T47D (cell line): ENCODE measurements around the gene KCNS1.
A peak's percentile ranks its signal among the peaks of the same experiment; 100 is the strongest.
"Not testable (repeated sequence)": the region's sequence is repeated elsewhere in the genome, so short reads cannot be mapped to it uniquely, and the experiment has no call there.

ENCODE experiments used
- DNase-seq, 2 experiments: peaks; one replicate each; pipeline versions ENCODE4 v3.0.0 to v3.0.0-alpha.2; 2011 to 2012; ENCODE audit warnings: low read depth in 1 of 2, low spot score in 1 of 2
- JUND ChIP-seq: IDR thresholded peaks from 2 replicates; pipeline ENCODE4 v1.6.1; 2012; ENCODE audit warnings: low read depth
- in situ Hi-C: cut with HindIII; loops from 2 replicates; pipeline ENCODE4 v1.10.0; 2016; ENCODE audit warnings: low sequenced_read_pairs, low pct_unique_long_range_greater_than_20kb

KCNS1 gene

GRCh38 chr20:45100563-45101245 is at the start of gene KCNS1:
KCNS1 (minus strand) TSS chr20:45101127; CDS start chr20:45099236, 1,891 bp downstream.
- TF ChIP-seq JUND, result no peak
- no peak for DNase-seq
- in situ Hi-C loops, result no loop called here

- in situ Hi-C loops, result no loop called here
Observed at GRCh38 chr20:45149062-45149461, 48.1 kb upstream of the KCNS1 start.

GRCh38 chr20:45140836-45141235 is 39.9 kb upstream of the KCNS1 start:
- no peak for TF ChIP-seq JUND
- DNase-seq, result no peak
- in situ Hi-C loops, result no loop called here

More at GRCh38 chr20:45149062-45149461, 48.1 kb upstream of the KCNS1 start:
- TF ChIP-seq JUND, result no peak
- DNase-seq, result no peak

- DNase-seq, in situ Hi-C loops: not testable (repeated sequence)
Observed at GRCh38 chr20:45139733-45140375, 38.9 kb upstream of the KCNS1 start.

GRCh38 chr20:45138561-45139300 is 37.8 kb upstream of the KCNS1 start:
- TF ChIP-seq JUND, result no peak
- peak in 1 of 2 experiments; percentile 56 for DNase-seq
- in situ Hi-C loops, result no loop called here

GRCh38 chr20:45136911-45137310 is 36.0 kb upstream of the KCNS1 start:
- no peak for DNase-seq
- in situ Hi-C loops, result no loop called here
- no peak for TF ChIP-seq JUND

- TF ChIP-seq JUND, result no peak
- DNase-seq, result no peak
- in situ Hi-C loops, result no loop called here
Observed at GRCh38 chr20:45128099-45128498, 27.2 kb upstream of the KCNS1 start.

- in situ Hi-C loops, result no loop called here
- no peak for TF ChIP-seq JUND
- no peak for DNase-seq
Observed at GRCh38 chr20:45124365-45124764, 23.4 kb upstream of the KCNS1 start, which contains the start of gene WFDC12. WFDC12 (minus strand) TSS chr20:45124465; CDS start chr20:45124447, 18 bp downstream.

GRCh38 chr20:45121388-45121787 is 20.5 kb upstream of the KCNS1 start:
- no peak for DNase-seq
- in situ Hi-C loops, result no loop called here
- no peak for TF ChIP-seq JUND

GRCh38 chr20:45119556-45120266 is 18.8 kb upstream of the KCNS1 start:
- DNase-seq, result no peak
- in situ Hi-C loops, result no loop called here
- TF ChIP-seq JUND, result no peak

- in situ Hi-C loops, result no loop called here
- no peak for TF ChIP-seq JUND
Observed at GRCh38 chr20:45118028-45118427, 17.1 kb upstream of the KCNS1 start.

GRCh38 chr20:45117581-45117980 is 16.7 kb upstream of the KCNS1 start:
- DNase-seq, result no peak
- no peak for TF ChIP-seq JUND
- in situ Hi-C loops, result no loop called here

More at GRCh38 chr20:45118028-45118427, 17.1 kb upstream of the KCNS1 start:
- DNase-seq, result no peak
